ENCODE data around the gene GALM. TPM values are rescaled to one million over a fixed set of nuclear protein-coding genes. Genes with fewer than 3 reads are reported as not detected.

The GALM gene
- total and polyA plus RNA-seq, 2 of the 13 experiments (the other 11 are each of a cell fraction or from before 2014, with no cell fraction given), result 65.5 to 90.0 TPM

DNA sequence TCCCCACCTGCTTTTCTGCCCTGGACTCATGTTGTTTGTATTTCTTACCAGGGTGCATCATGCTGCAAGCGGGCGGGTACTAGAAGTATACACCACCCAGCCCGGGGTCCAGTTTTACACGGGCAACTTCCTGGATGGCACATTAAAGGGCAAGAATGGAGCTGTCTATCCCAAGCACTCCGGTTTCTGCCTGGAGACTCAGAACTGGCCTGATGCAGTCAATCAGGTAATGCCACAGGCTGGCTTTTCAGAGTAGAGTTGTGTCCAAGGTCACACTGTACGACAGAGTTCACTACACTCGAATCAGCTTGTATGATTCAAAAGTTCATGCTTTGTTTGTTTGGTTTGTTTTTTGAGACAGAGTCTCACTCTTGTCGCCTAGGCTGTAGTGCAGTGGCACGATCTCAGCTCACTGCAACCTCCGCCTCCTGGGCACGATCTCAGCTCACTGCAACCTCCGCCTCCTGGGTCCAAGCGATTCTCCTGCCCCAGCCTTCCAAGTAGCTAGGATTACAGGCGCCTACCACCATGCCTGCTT is 65.8 kb downstream of the GALM start (continued):
- TF ChIP-seq, protein P1, sequence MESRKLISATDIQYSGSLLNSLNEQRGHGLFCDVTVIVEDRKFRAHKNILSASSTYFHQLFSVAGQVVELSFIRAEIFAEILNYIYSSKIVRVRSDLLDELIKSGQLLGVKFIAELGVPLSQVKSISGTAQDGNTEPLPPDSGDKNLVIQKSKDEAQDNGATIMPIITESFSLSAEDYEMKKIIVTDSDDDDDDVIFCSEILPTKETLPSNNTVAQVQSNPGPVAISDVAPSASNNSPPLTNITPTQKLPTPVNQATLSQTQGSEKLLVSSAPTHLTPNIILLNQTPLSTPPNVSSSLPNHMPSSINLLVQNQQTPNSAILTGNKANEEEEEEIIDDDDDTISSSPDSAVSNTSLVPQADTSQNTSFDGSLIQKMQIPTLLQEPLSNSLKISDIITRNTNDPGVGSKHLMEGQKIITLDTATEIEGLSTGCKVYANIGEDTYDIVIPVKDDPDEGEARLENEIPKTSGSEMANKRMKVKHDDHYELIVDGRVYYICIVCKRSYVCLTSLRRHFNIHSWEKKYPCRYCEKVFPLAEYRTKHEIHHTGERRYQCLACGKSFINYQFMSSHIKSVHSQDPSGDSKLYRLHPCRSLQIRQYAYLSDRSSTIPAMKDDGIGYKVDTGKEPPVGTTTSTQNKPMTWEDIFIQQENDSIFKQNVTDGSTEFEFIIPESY (CRISPR knock-in tag; IDR thresholded peaks at IDR 0.05), result peak; percentile 19; the same call in 1 of the 2 replicates
- TF ChIP-seq, protein P2, sequence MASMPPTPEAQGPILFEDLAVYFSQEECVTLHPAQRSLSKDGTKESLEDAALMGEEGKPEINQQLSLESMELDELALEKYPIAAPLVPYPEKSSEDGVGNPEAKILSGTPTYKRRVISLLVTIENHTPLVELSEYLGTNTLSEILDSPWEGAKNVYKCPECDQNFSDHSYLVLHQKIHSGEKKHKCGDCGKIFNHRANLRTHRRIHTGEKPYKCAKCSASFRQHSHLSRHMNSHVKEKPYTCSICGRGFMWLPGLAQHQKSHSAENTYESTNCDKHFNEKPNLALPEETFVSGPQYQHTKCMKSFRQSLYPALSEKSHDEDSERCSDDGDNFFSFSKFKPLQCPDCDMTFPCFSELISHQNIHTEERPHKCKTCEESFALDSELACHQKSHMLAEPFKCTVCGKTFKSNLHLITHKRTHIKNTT (CRISPR knock-in tag; IDR thresholded peaks at IDR 0.05), result no peak
- no peak for TF ChIP-seq KLF6 (CRISPR knock-in tag; IDR thresholded peaks at IDR 0.05)
- no peak for TF ChIP-seq HNRNPLL (IDR thresholded peaks at IDR 0.05; ENCODE audit: low read depth, low read length, poor library complexity, severe bottlenecking)
- peak; percentile 80; the same call in 1 of the 2 replicates for TF ChIP-seq ZSCAN29 (CRISPR knock-in tag; conservative IDR thresholded peaks at IDR 0.05)
- TF ChIP-seq, protein P3, sequence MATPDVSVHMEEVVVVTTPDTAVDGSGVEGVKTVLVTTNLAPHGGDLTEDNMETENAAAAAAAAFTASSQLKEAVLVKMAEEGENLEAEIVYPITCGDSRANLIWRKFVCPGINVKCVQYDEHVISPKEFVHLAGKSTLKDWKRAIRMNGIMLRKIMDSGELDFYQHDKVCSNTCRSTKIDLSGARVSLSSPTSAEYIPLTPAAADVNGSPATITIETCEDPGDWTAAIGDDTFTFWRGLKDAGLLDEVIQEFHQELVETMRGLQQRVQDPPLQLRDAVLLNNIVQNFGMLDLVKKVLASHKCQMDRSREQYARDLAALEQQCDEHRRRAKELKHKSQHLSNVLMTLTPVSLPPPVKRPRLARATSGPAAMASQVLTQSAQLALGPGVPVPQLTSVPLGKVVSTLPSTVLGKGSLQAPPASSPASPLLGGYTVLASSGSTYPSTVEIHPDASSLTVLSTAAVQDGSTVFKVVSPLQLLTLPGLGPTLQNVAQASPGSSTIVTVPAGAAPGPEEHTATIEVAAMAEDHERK (CRISPR knock-in tag; IDR thresholded peaks at IDR 0.05; ENCODE audit: low read depth), result no peak
- no peak for TF ChIP-seq ZBTB1 (CRISPR knock-in tag; IDR thresholded peaks at IDR 0.05; ENCODE audit: borderline replicate concordance)
- TF ChIP-seq, protein P4, sequence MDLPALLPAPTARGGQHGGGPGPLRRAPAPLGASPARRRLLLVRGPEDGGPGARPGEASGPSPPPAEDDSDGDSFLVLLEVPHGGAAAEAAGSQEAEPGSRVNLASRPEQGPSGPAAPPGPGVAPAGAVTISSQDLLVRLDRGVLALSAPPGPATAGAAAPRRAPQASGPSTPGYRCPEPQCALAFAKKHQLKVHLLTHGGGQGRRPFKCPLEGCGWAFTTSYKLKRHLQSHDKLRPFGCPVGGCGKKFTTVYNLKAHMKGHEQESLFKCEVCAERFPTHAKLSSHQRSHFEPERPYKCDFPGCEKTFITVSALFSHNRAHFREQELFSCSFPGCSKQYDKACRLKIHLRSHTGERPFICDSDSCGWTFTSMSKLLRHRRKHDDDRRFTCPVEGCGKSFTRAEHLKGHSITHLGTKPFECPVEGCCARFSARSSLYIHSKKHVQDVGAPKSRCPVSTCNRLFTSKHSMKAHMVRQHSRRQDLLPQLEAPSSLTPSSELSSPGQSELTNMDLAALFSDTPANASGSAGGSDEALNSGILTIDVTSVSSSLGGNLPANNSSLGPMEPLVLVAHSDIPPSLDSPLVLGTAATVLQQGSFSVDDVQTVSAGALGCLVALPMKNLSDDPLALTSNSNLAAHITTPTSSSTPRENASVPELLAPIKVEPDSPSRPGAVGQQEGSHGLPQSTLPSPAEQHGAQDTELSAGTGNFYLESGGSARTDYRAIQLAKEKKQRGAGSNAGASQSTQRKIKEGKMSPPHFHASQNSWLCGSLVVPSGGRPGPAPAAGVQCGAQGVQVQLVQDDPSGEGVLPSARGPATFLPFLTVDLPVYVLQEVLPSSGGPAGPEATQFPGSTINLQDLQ (CRISPR knock-in tag; IDR thresholded peaks at IDR 0.05), result no peak
- 0 out of 2 replicates have a peak, but pooled peaks have one; percentile 59 for TF ChIP-seq NFKBIZ (CRISPR knock-in tag; IDR thresholded peaks at IDR 0.05)
- no peak for TF ChIP-seq ZNF775 (CRISPR knock-in tag; IDR thresholded peaks at IDR 0.05; ENCODE audit: borderline replicate concordance)
- TF ChIP-seq IKZF1 (IDR thresholded peaks at IDR 0.05), result no peak
- TF ChIP-seq SETDB1 (CRISPR knock-in tag; IDR thresholded peaks at IDR 0.05; ENCODE audit: borderline replicate concordance), result no peak
- no peak for TF ChIP-seq ZNF446 (CRISPR knock-in tag; IDR thresholded peaks at IDR 0.05)
- no peak for TF ChIP-seq CENPT (CRISPR knock-in tag; IDR thresholded peaks at IDR 0.05; ENCODE audit: low read depth)
- peak; percentile 89 for TF ChIP-seq RXRB (CRISPR knock-in tag; IDR thresholded peaks at IDR 0.05; ENCODE audit: borderline replicate concordance)
- no peak for TF ChIP-seq ZKSCAN1 (IDR thresholded peaks at IDR 0.05; ENCODE audit: low read length)
- TF ChIP-seq NFE2 (CRISPR knock-in tag; IDR thresholded peaks at IDR 0.05), result no peak
- TF ChIP-seq, protein P5, sequence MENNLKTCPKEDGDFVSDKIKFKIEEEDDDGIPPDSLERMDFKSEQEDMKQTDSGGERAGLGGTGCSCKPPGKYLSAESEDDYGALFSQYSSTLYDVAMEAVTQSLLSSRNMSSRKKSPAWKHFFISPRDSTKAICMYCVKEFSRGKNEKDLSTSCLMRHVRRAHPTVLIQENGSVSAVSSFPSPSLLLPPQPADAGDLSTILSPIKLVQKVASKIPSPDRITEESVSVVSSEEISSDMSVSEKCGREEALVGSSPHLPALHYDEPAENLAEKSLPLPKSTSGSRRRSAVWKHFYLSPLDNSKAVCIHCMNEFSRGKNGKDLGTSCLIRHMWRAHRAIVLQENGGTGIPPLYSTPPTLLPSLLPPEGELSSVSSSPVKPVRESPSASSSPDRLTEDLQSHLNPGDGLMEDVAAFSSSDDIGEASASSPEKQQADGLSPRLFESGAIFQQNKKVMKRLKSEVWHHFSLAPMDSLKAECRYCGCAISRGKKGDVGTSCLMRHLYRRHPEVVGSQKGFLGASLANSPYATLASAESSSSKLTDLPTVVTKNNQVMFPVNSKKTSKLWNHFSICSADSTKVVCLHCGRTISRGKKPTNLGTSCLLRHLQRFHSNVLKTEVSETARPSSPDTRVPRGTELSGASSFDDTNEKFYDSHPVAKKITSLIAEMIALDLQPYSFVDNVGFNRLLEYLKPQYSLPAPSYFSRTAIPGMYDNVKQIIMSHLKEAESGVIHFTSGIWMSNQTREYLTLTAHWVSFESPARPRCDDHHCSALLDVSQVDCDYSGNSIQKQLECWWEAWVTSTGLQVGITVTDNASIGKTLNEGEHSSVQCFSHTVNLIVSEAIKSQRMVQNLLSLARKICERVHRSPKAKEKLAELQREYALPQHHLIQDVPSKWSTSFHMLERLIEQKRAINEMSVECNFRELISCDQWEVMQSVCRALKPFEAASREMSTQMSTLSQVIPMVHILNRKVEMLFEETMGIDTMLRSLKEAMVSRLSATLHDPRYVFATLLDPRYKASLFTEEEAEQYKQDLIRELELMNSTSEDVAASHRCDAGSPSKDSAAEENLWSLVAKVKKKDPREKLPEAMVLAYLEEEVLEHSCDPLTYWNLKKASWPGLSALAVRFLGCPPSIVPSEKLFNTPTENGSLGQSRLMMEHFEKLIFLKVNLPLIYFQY (CRISPR knock-in tag; IDR thresholded peaks at IDR 0.05; ENCODE audit: borderline replicate concordance), result no peak
- TF ChIP-seq ZNF709 (CRISPR knock-in tag; IDR thresholded peaks at IDR 0.05), result no peak

Measured in HepG2 (cell line).